B cell (primary cell): ENCODE data around the gene ZNF329. TPM values are rescaled to one million over a fixed set of nuclear protein-coding genes. Genes with fewer than 3 reads are reported as not detected.

Experiments
- ATAC-seq: fragments of 200-7000 bp; cut with Tn5 transposase; one replicate; pipeline ENCODE4 v1.10.0; 2021; ENCODE audit warnings: low read depth, mild to moderate bottlenecking, moderate number of reproducible peaks, moderate library complexity
- CTCF ChIA-PET: fragments of 350-600 bp; sonication (Branson Sonifier 250); formaldehyde crosslinking; loops from one replicate; lab custom pipeline; 2021; ENCODE audit warnings: antibody characterized with exemption, inconsistent platforms; lab: Charles Lee
- POLR2A ChIA-PET: fragments of 350-600 bp; sonication (Branson Sonifier 250); formaldehyde crosslinking; loops from one replicate; lab custom pipeline; 2021; ENCODE audit warnings: antibody characterized with exemption; lab: Charles Lee
- DNase-seq: peaks from one replicate; pipeline ENCODE4 v3.0.0; 2013
- H2AFZ ChIP-seq: 2 replicates; pipeline ENCODE4 v1.6.1; 2012; ENCODE audit warnings: mild to moderate bottlenecking, low read depth, low read length; ENCODE audit not compliant: insufficient read depth, poor library complexity, severe bottlenecking
- H3K27ac ChIP-seq, 2 donors: 1 replicate in 1 of 2; 2 replicates in 1 of 2; pipeline ENCODE4 v1.5.1; 2012 to 2013; ENCODE audit warnings: low read length in 2 of 2, mild to moderate bottlenecking in 2 of 2, moderate library complexity in 1 of 2
- H3K27me3 ChIP-seq, 4 experiments: fragments of 200-600 bp in 1 of 4; sonication (generic) in 1 of 4; replicated peaks in 1 of 4; 1 replicate in 2 of 4; 2 replicates in 2 of 4; pipeline versions ENCODE4 v1.6.1 to v1.7.0; 2013 to 2016; ENCODE audit warnings: low read length in 3 of 4, mild to moderate bottlenecking in 2 of 4, mixed read lengths in 1 of 4, moderate library complexity in 1 of 4; ENCODE audit not compliant: insufficient read depth in 4 of 4, control insufficient read depth in 3 of 4; ENCODE audit errors: control extremely low read depth in 1 of 4
- H3K36me3 ChIP-seq, 2 experiments: replicated peaks in 1 of 2; 1 replicate in 1 of 2; 2 replicates in 1 of 2; pipeline versions ENCODE4 v1.6.1 to v1.7.1; 2013; ENCODE audit warnings: low read length in 1 of 2; ENCODE audit not compliant: insufficient read depth in 2 of 2, control insufficient read depth in 1 of 2; ENCODE audit errors: control extremely low read depth in 1 of 2, extremely low read depth in 1 of 2
- H3K4me1 ChIP-seq, 2 donors: fragments of 200-600 bp in 1 of 2; sonication (generic) in 1 of 2; 1 replicate in 1 of 2; 2 replicates in 1 of 2; pipeline versions ENCODE4 v1.5.1 to v1.6.1; 2013 to 2017; ENCODE audit warnings: low read length in 2 of 2; ENCODE audit not compliant: control insufficient read depth in 2 of 2, insufficient read depth in 2 of 2
- H3K4me2 ChIP-seq: replicated peaks from 2 replicates; pipeline ENCODE3; 2012; ENCODE audit warnings: mild to moderate bottlenecking, low read depth, low read length; ENCODE audit not compliant: poor library complexity, severe bottlenecking
- H3K4me3 ChIP-seq, 5 experiments: fragments of 200-600 bp in 1 of 5; sonication (generic) in 1 of 5; 1 replicate in 3 of 5; 2 replicates in 2 of 5; pipeline versions ENCODE4 v1.5.1 to v1.7.0; 2011 to 2016; ENCODE audit warnings: low read length in 4 of 5, mild to moderate bottlenecking in 4 of 5, low read depth in 2 of 5, control low read depth in 1 of 5, moderate library complexity in 1 of 5; ENCODE audit not compliant: insufficient read depth in 1 of 5; ENCODE audit errors: control extremely low read depth in 1 of 5, extremely low read depth in 1 of 5
- H3K79me2 ChIP-seq: fragments of 200-600 bp; sonication (generic); one replicate; pipeline ENCODE4 v1.6.0; 2016; ENCODE audit warnings: low read length; ENCODE audit not compliant: control insufficient read depth, insufficient read depth
- H3K9ac ChIP-seq: fragments of 200-600 bp; sonication (generic); 2 replicates; pipeline ENCODE4 v1.6.1; 2017; ENCODE audit warnings: mild to moderate bottlenecking, low read length, moderate library complexity
- H3K9me3 ChIP-seq, 3 donors: one replicate each; pipeline versions ENCODE4 v1.6.1 to v1.7.1; 2013; ENCODE audit warnings: low read length in 2 of 3; ENCODE audit not compliant: control insufficient read depth in 2 of 3, insufficient read depth in 1 of 3; ENCODE audit errors: control extremely low read depth in 1 of 3
- H4K20me1 ChIP-seq: 2 replicates; pipeline ENCODE4 v1.6.0; 2012; ENCODE audit warnings: mild to moderate bottlenecking, low read length; ENCODE audit not compliant: insufficient read depth, control insufficient read depth, poor library complexity, severe bottlenecking
- H3K27ac Mint-ChIP-seq: one replicate; pipeline ENCODE4 v1.8.0; 2021; ENCODE audit warnings: mixed read lengths
- H3K27me3 Mint-ChIP-seq: one replicate; pipeline ENCODE4 v1.8.0; 2021; ENCODE audit warnings: mixed read lengths
- H3K4me1 Mint-ChIP-seq: one replicate; pipeline ENCODE4 v1.8.0; 2021; ENCODE audit warnings: mixed read lengths
- H3K4me3 Mint-ChIP-seq: one replicate; pipeline ENCODE4 v1.8.0; 2021; ENCODE audit warnings: mixed read lengths
- H3K9me3 Mint-ChIP-seq: one replicate; pipeline ENCODE4 v1.8.0; 2022; ENCODE audit warnings: mixed read lengths; ENCODE audit not compliant: insufficient read depth
- CTCF ChIP-seq: fragments of 200-600 bp; IDR thresholded peaks from one replicate; pipeline ENCODE4 v1.8.0; 2022; ENCODE audit warnings: antibody characterized with exemption, mild to moderate bottlenecking
- EZH2 ChIP-seq: IDR thresholded peaks from 2 replicates; pipeline ENCODE4 v1.6.1; 2012; ENCODE audit warnings: borderline replicate concordance, low read depth, mild to moderate bottlenecking, moderate library complexity, low read length; ENCODE audit not compliant: insufficient read depth, poor library complexity, severe bottlenecking
- WGBS: methylation state at CpG from one replicate; pipeline ENCODE4 v1.1.5; 2013; ENCODE audit warnings: missing lambda C conversion rate; ENCODE audit not compliant: insufficient coverage; 5-methylcytosine and 5-hydroxymethylcytosine counted together
- intact Hi-C: fragments of 100-400 bp; cut with micrococcal nuclease; formaldehyde crosslinking; loops from one replicate; pipeline ENCODE4 v1.10.0; 2022
- polyA plus RNA-seq: library from polyadenylated mRNA; depleted of rRNA; stranded (reverse); fragments of >200 nt; gene quantifications from 2 replicates; pipeline ENCODE4 v1.2.3, GENCODE V29; 2012
- total RNA-seq, 2 donors: library from RNA; stranded (reverse); fragments of 120-200 nt in 1 of 2; gene quantifications; 1 replicate in 1 of 2; 2 replicates in 1 of 2; pipeline versions ENCODE4 v1.2.3 to v1.2.4, GENCODE V29; 2013 to 2022

Gene ZNF329
- total and polyA plus RNA-seq, 2 donors (not counting 1 experiment from before 2014, with no cell fraction given): 5.4 to 12.5 TPM

DNA sequence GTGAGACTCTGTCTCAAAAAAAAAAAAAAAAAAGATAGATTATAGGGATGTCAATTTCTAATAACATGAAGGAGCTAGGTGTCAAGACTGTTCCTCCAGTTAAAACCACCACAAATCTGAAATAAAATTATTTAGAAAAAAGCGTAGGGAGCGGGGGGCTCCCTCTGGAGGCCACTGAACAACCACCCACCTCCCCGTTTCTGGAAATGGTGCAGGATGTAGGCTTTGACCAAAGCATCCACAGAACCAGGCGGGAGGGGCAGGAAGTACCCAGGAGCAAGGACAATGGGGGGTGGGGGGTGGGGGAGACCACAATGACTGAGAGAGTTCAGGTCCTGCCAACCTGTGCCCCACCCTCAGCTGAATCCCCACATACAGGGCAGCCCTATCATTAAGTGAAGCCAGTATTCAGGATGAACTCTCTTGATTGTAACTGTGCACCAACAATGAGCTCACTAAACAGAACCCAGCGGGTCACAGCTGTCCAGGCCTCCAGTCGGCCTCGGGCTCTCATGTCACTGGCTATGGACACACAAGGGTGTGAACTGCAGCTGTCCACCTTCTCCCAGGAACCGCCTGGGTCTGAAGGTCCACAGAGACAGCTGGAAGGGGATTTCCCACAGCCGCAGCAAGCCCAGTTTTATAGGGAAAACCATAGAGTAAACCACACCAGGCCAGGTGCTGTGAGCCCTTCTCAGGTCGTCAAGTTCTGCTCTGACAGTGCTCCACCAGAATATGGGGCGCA, 59.2 kb downstream of the ZNF329 start:
- no peak overlapping the region for H2AFZ ChIP-seq
- H3K27me3 Mint-ChIP-seq: no peaks in the 10 kb centered on the region
- H3K36me3 ChIP-seq: no peaks in the 10 kb centered on the region
- TF ChIP-seq CTCF (no peak), EZH2 (no peak)
- peaks cover 19% of the 10 kb centered on the region for H3K79me2 ChIP-seq
- H3K9me3 ChIP-seq: peaks cover 0 to 85% (median 4%) of the 10 kb centered on the region in 3 donors
- ChIA-PET CTCF (no interaction called here), POLR2A (no interaction called here)
- H3K27me3 ChIP-seq: no peaks in the 10 kb centered on the region
- intact Hi-C loops: no loop called here
- DNase-seq: no peak
- H3K4me1 Mint-ChIP-seq: peaks cover 2% of the 10 kb centered on the region
- H3K9me3 Mint-ChIP-seq: no peaks in the 10 kb centered on the region
- no peak overlapping the region for H3K27ac Mint-ChIP-seq
- H4K20me1 ChIP-seq: no peaks in the 10 kb centered on the region
- WGBS: 97% methylated on average over 5 of the region's 11 CpGs
- ATAC-seq: no peak
- H3K4me3 Mint-ChIP-seq: no peak overlapping the region
- no peak overlapping the region for H3K9ac ChIP-seq
- H3K4me3 ChIP-seq: no peak overlapping the region
- no peak overlapping the region for H3K27ac ChIP-seq
- H3K4me1 ChIP-seq: no peaks in the 10 kb centered on the region
- H3K4me2 ChIP-seq: no peak overlapping the region

GRCh38 chr19:58089846-58090245, 60.7 kb downstream of the ZNF329 start:
- TF ChIP-seq EZH2 (no peak), CTCF (no peak)
- DNase-seq: no peak
- Histone ChIP-seq H3K36me3 (no peaks in the 10 kb centered on the region), H3K27ac (no peak overlapping the region), H3K27me3 (no peaks in the 10 kb centered on the region), H3K9ac (no peak overlapping the region), H3K9me3 (peaks cover 0 to 85% (median 7%) of the 10 kb centered on the region in 3 donors), H3K4me2 (no peak overlapping the region), H3K4me3 (no peak overlapping the region), H3K79me2 (peaks cover 13% of the 10 kb centered on the region), H2AFZ (no peak overlapping the region), H4K20me1 (no peaks in the 10 kb centered on the region), H3K4me1 (no peaks in the 10 kb centered on the region)
- Mint-ChIP-seq H3K4me3 (no peak overlapping the region), H3K4me1 (no peaks in the 10 kb centered on the region), H3K27ac (no peak overlapping the region), H3K9me3 (no peaks in the 10 kb centered on the region), H3K27me3 (no peaks in the 10 kb centered on the region)
- 94% methylated on average over 16 of the region's 16 CpGs for WGBS
- intact Hi-C loops: no loop called here
- ChIA-PET CTCF (no interaction called here), POLR2A (no interaction called here)
- ATAC-seq: no peak
